RWPE2 (cell line): ENCODE results near the gene MAS1.
"Not testable (repeated sequence)": the region's sequence is repeated elsewhere in the genome, so short reads cannot be mapped to it uniquely, and the experiment has no call there.

Experiments used
- ATAC-seq: fragments of 200-7000 bp; cut with Tn5 transposase; 3 replicates; pipeline ENCODE4 v1.9.1; 2021; ENCODE audit warnings: low read depth
- DNase-seq: peaks from one replicate; pipeline ENCODE4 v3.0.0-alpha.2; 2020; ENCODE audit warnings: low spot score
- H3K27ac ChIP-seq: fragments of 450-650 bp; 2 replicates; pipeline ENCODE4 v1.5.1; 2017; ENCODE audit warnings: mild to moderate bottlenecking; ENCODE audit not compliant: poor library complexity, severe bottlenecking
- H3K27me3 ChIP-seq: fragments of 250-450 bp; sonication (Bioruptor Pico); 2 replicates; pipeline ENCODE4 v1.5.1; 2021; ENCODE audit warnings: mild to moderate bottlenecking, moderate library complexity; ENCODE audit not compliant: insufficient read depth, poor library complexity, severe bottlenecking
- H3K36me3 ChIP-seq: fragments of 250-450 bp; sonication (Bioruptor Pico); 2 replicates; pipeline ENCODE4 v1.5.1; 2020; ENCODE audit warnings: low read depth, mild to moderate bottlenecking, moderate library complexity
- H3K4me1 ChIP-seq: fragments of 250-450 bp; sonication (Bioruptor Pico); 2 replicates; pipeline ENCODE4 v1.5.1; 2021; ENCODE audit warnings: mild to moderate bottlenecking, moderate library complexity; ENCODE audit not compliant: insufficient read depth, poor library complexity, severe bottlenecking
- H3K4me3 ChIP-seq: fragments of 250-450 bp; sonication (Bioruptor Pico); 2 replicates; pipeline ENCODE4 v1.5.1; 2021; ENCODE audit warnings: mild to moderate bottlenecking, moderate library complexity; ENCODE audit not compliant: severe bottlenecking
- H3K9me3 ChIP-seq: fragments of 250-450 bp; sonication (Bioruptor Pico); 2 replicates; pipeline ENCODE4 v1.5.1; 2021; ENCODE audit warnings: mild to moderate bottlenecking, moderate library complexity; ENCODE audit not compliant: severe bottlenecking
- CTCF ChIP-seq: fragments of 450-650 bp; IDR thresholded peaks from one replicate; pipeline ENCODE4 v1.5.1; 2017; ENCODE audit warnings: mild to moderate bottlenecking, moderate library complexity; ENCODE audit not compliant: poor library complexity, severe bottlenecking

MAS1 gene

GRCh38 chr6:159916752-159917151, 26.0 kb downstream of the MAS1 start:
- no peaks in the 10 kb centered on the region for H3K36me3 ChIP-seq
- DNase-seq (no peak), ATAC-seq (no peak)
- no peaks in the 10 kb centered on the region for H3K9me3 ChIP-seq
- no peak for TF ChIP-seq CTCF
- no peaks in the 10 kb centered on the region for H3K27me3 ChIP-seq
- no peak overlapping the region for H3K27ac ChIP-seq
- no peak overlapping the region for H3K4me3 ChIP-seq
- peaks cover 3% of the 10 kb centered on the region for H3K4me1 ChIP-seq

- Histone ChIP-seq H3K4me1 (peaks cover 3% of the 10 kb centered on the region), H3K4me3 (no peak overlapping the region), H3K27me3 (no peaks in the 10 kb centered on the region), H3K27ac (no peak overlapping the region), H3K9me3 (peaks cover 2% of the 10 kb centered on the region), H3K36me3 (no peaks in the 10 kb centered on the region)
- no peak for TF ChIP-seq CTCF
- ATAC-seq: no peak
- no peak for DNase-seq
Observed at GRCh38 chr6:159919011-159919511, 28.3 kb downstream of the MAS1 start.

- no peak overlapping the region for H3K27ac ChIP-seq
- TF ChIP-seq CTCF: no peak
- no peak for DNase-seq
Observed at GRCh38 chr6:159919800-159920199, 29.0 kb downstream of the MAS1 start.

GRCh38 chr6:159924150-159924549, 33.4 kb downstream of the MAS1 start:
- not testable (repeated sequence) for DNase-seq, H3K27me3 ChIP-seq, H3K4me3 ChIP-seq, H3K36me3 ChIP-seq, H3K27ac ChIP-seq, H3K4me1 ChIP-seq, ATAC-seq, H3K9me3 ChIP-seq

More at GRCh38 chr6:159919800-159920199, 29.0 kb downstream of the MAS1 start:
- Histone ChIP-seq H3K36me3 (no peaks in the 10 kb centered on the region), H3K9me3 (peaks cover 2% of the 10 kb centered on the region), H3K4me1 (peaks cover 3% of the 10 kb centered on the region), H3K27me3 (no peaks in the 10 kb centered on the region), H3K4me3 (no peak overlapping the region)
- ATAC-seq: no peak

- Histone ChIP-seq H3K36me3 (no peaks in the 10 kb centered on the region), H3K4me1 (no peaks in the 10 kb centered on the region), H3K9me3 (peaks cover 2% of the 10 kb centered on the region), H3K4me3 (no peak overlapping the region), H3K27ac (no peak overlapping the region), H3K27me3 (no peaks in the 10 kb centered on the region)
- no peak for TF ChIP-seq CTCF
- ATAC-seq: no peak
- no peak for DNase-seq
Observed at GRCh38 chr6:159926542-159927203, 35.9 kb downstream of the MAS1 start.
